Measurements from ENCODE around the gene DTX3. TPM values are rescaled to one million over a fixed set of nuclear protein-coding genes. Genes with fewer than 3 reads are reported as not detected.
A peak's percentile ranks its signal among the peaks of the same experiment; 100 is the strongest.
"Not testable (repeated sequence)": the region's sequence is repeated elsewhere in the genome, so short reads cannot be mapped to it uniquely, and the experiment has no call there.

DTX3 gene
- polyA plus RNA-seq, 1 donor from 2014 or later, result 0.91 TPM

DNA sequence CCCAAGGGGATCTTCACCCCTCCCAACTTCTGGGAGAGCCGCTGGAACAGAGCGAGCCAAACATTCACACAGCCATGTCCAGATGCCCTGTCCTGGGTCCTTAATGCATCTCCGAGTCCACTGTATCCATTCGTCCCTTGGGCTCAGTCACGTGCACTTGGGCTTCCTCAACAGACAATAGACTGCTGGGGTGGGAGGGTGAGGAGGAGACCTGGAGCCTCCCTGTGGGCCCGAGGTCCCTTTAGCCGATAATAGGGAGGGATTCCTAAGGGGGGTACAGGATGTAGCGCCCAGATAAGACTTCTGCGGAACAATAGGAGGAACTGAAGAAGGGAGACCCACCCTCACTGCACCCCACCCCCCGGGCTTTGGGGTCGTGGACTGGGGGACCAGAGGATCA, 13.3 kb downstream of the DTX3 start:
- H3K27me3 Mint-ChIP-seq, result peaks cover 52% of the 10 kb centered on the region
- H3K4me1 Mint-ChIP-seq, result peaks cover 36 to 50% (median 44%) of the 10 kb centered on the region in 3 donors
- peak overlapping the region in 1 of 3 donors; percentile 36 for H3K27ac Mint-ChIP-seq
- no peak overlapping the region for H3K4me3 Mint-ChIP-seq
- H3K9me3 Mint-ChIP-seq, result no peaks in the 10 kb centered on the region
- no peaks in the 10 kb centered on the region for H3K36me3 Mint-ChIP-seq

DNA sequence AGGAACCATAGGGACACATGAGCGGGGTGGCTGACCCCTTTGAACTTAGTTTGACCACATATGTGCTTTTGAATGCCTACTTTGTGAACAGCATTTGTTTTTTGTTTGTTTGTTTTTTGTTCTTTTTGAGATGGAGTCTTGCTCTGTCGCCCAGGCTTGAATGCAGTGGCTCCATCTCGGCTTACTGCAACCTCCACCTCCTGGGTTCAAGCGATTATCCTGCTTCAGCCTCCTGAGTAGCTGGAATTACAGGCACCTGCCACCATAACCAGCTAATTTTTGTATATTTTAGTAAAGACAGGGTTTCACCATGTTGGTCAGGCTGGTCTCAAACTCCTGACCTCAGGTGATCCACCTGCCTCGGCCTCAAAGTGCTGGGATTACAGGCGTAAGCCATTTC, 13.8 kb downstream of the DTX3 start:
- H3K4me3 Mint-ChIP-seq, H3K36me3 Mint-ChIP-seq, H3K9me3 Mint-ChIP-seq: not testable (repeated sequence)
- Mint-ChIP-seq H3K27me3 (peaks cover 55% of the 10 kb centered on the region), H3K4me1 (peaks cover 36 to 46% (median 43%) of the 10 kb centered on the region in 3 donors), H3K27ac (peak overlapping the region in 1 of 3 donors; percentile 49)

DNA sequence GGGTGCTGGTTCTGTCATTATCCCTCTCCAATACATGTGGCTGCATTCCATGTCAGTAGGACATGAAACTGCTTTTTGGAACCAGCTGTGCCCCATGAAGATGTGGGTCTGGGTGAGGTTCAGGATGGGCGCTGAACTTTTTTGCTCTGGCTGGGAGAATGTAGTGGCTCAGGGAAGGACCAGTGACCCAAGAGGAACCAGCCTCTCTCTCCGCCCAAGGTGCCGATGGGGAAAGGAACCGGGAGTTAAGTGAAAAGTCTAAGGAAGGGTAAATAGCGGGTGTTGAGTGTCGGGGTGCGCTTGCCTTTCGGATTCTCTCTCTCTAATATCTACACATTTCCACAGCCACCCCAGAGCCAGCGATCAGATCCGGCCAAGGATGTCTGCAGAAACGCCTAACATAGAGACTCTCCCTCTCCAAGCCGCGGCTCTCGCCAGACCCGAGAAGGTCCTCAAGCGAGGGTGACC, 14.4 kb downstream of the DTX3 start:
- H3K27ac Mint-ChIP-seq, result peak overlapping the region in 1 of 3 donors; percentile 49

DNA sequence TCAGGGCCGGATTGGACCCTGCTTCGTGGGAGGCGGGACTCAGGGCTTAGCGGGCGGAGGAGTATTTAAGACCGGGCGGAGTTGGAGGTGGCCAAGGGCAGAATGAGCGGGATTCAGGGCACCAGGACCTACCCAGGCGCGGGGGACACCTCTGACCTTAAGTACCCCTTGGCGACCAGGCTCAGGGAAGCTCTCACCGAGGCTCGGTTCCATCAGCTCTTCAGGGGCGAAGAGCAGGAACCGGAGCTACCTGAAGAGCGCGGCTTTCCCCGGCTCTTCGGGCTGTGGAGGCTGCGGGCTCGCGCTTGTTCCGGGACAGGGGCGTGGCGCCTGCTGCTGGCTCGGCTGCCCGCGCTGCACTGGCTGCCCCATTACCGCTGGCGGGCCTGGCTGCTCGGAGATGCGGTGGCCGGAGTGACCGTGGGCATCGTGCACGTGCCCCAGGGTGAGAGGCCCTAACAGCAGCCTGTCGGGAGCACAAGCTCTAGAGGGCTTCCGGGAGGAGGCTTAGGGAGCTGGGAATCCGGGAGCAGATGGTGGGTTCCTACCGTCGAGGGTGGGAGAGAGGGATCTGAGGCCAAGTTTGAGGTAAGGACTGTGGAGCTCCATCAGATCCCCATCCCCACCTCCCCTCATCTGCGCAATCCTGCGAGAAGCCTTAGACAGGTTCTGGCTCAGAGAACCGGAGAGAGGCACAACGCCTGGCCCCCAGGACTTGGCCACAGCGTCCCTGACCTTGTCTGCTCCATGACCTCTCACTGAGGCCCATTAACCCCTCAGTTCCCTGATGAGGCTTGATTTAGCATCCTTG, 15.0 kb downstream of the DTX3 start:
- H3K4me1 Mint-ChIP-seq, result peaks cover 32 to 36% (median 32%) of the 10 kb centered on the region in 3 donors

More for the DNA sequence above, 14.4 kb downstream of the DTX3 start:
- peaks cover 36 to 42% (median 39%) of the 10 kb centered on the region in 3 donors for H3K4me1 Mint-ChIP-seq
- H3K9me3 Mint-ChIP-seq, result no peaks in the 10 kb centered on the region
- H3K27me3 Mint-ChIP-seq, result peaks cover 59% of the 10 kb centered on the region
- H3K4me3 Mint-ChIP-seq, result peak overlapping the region; percentile 39 to 75 (median 55)
- H3K36me3 Mint-ChIP-seq, result no peaks in the 10 kb centered on the region

DNA sequence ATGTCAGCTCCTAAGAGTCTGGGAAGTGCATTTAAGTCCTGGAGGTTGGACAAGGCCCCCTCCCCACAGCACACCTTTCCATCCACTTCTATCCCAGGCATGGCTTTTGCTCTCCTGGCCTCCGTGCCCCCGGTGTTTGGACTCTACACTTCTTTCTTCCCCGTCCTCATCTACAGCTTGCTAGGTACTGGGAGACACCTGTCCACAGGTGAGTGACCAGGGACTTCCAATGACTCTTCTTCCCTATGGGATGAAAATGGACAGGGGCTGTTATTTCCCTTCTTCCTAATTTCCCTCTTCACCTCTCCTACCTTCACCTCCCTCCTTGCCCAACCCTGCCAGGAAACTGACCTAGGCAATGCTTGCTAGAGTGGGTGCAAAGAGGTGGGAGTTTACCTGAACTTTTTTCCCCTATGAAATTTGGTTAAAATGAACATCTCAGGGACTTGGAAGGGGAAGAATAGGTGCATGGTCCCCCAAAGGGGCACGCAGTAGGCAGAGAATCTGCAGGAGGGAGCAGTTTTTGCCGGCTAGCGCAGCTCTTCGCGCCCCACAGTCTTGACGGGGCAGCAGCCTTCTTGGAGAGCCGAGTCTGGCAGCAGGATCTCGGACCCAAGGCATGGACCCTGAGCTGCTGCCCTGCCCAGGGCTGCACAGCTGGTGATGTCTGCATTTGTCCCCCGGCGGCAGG, 15.8 kb downstream of the DTX3 start:
- Mint-ChIP-seq H3K27ac (peak overlapping the region in 2 of 3 donors; percentile 25 to 31), H3K4me1 (peaks cover 25 to 30% (median 25%) of the 10 kb centered on the region in 3 donors), H3K27me3 (peaks cover 70% of the 10 kb centered on the region), H3K9me3 (no peaks in the 10 kb centered on the region), H3K36me3 (no peaks in the 10 kb centered on the region), H3K4me3 (peak overlapping the region; percentile 28 to 88 (median 69))

More for the DNA sequence above, 15.0 kb downstream of the DTX3 start:
- Mint-ChIP-seq H3K4me3 (peak overlapping the region; percentile 39 to 75 (median 55)), H3K27ac (no peak overlapping the region), H3K9me3 (no peaks in the 10 kb centered on the region), H3K27me3 (peaks cover 64% of the 10 kb centered on the region), H3K36me3 (no peaks in the 10 kb centered on the region)

DNA sequence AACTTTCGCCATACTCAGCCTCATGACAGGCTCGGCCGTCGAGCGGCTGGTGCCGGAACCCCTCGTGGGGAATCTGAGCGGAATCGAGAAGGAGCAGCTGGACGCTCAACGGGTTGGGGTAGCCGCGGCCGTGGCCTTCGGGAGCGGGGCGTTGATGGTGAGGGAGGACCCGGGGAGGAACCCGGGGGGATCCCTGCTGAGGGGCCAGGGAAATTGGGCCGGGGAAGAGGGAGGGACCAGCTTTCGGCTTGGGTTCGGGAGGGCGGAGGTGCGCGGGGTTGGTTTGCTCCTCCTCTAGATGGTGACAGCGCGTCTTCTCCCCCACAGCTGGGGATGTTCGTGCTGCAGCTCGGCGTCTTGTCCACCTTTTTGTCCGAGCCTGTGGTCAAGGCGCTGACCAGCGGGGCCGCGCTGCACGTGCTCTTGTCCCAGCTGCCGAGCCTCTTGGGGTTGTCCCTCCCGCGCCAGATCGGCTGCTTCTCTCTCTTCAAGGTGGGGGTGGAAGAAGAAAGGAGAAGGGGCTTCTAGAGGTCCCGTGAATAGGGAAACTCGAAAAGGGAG, 16.4 kb downstream of the DTX3 start:
- H3K4me1 Mint-ChIP-seq, result peaks cover 21 to 25% (median 21%) of the 10 kb centered on the region in 3 donors
- peak overlapping the region; percentile 28 to 93 (median 80) for H3K4me3 Mint-ChIP-seq
- no peaks in the 10 kb centered on the region for H3K36me3 Mint-ChIP-seq
- no peaks in the 10 kb centered on the region for H3K9me3 Mint-ChIP-seq
- peak overlapping the region in 1 of 3 donors; percentile 25 for H3K27ac Mint-ChIP-seq
- H3K27me3 Mint-ChIP-seq, result peaks cover 76% of the 10 kb centered on the region

DNA sequence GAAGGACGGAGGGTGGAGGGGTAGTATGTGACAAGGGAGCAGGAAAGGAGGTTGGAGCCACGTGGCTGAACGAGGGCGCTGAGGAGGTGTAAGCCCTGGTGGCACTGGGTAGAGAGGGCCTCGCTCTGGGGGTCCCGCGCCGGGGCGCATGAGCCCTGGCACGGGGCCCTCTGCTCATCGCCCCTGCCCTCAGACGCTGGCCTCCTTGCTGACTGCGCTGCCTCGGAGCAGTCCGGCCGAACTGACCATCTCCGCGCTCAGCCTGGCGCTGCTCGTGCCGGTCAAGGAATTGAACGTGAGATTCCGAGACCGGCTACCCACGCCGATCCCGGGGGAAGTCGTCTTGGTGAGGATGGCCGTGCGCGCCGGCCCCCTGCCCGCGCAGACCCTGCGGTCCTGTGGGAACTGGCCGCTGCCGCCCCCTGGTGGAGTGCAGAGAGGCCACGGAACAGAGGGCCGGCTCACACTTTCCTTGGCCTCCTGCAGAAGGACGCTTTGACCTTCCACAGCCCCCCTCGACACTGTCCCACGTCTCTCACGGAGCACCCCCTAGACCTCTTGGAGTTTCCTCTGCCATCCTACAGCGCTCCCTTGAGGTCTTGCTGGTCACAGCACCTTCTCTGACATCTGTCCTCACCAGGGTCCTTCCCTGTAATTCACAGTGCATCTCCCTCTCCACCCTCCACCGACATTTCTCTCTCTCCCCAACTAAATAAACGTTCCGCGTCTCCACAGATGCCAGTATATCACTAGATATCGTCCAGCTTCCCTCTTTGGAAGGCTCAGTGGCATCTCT, 17.1 kb downstream of the DTX3 start:
- Mint-ChIP-seq H3K27me3 (peaks cover 79% of the 10 kb centered on the region), H3K27ac (peak overlapping the region in 1 of 3 donors; percentile 63), H3K9me3 (no peaks in the 10 kb centered on the region), H3K4me3 (peak overlapping the region; percentile 28 to 93 (median 80)), H3K4me1 (peaks cover 17 to 21% (median 21%) of the 10 kb centered on the region in 3 donors), H3K36me3 (no peaks in the 10 kb centered on the region)

DNA sequence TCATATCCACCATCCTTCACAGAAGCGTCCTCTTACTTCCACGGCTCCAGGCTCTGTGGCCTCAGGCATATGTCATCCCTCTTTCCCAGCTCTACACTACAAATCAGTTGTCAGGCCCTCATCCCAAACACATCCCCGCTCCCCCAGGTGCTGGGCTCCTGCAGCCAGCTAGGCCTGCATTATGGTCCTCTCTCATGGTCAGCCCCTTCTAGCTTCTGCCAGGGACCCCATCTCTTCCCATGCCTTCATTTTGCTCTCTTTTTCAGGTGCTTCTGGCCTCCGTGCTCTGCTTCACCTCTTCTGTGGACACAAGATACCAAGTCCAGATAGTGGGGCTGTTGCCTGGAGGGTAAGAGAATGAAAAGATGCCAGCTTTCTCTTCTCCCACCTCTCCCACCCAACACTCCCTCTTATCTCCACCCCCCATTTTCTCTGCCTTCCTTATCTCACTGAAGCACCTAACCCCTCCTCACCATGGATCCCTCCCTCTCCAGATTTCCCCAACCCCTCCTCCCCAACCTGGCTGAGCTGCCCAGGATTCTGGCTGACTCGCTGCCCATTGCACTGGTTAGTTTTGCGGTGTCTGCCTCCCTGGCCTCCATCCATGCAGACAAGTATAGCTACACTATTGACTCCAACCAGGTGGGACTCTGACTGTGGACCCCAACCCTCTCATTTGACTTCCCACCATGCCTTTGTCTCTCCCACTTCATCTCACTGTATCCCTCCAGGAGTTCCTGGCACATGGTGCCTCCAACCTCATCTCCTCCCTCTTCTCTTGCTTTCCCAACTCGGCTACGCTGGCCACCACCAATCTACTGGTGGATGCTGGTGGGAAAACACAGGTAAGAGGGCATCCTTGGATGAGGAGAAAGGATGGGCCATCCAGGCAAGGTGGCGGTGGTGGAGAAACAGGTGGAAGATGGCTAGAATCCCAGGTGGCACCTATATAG, 17.9 kb downstream of the DTX3 start:
- peaks cover 20 to 25% (median 21%) of the 10 kb centered on the region in 3 donors for H3K4me1 Mint-ChIP-seq
- peaks cover 79% of the 10 kb centered on the region for H3K27me3 Mint-ChIP-seq
- H3K4me3 Mint-ChIP-seq, result peak overlapping the region in 2 of 4 donors; percentile 88 to 93
- H3K9me3 Mint-ChIP-seq, result no peaks in the 10 kb centered on the region
- no peak overlapping the region for H3K27ac Mint-ChIP-seq
- no peaks in the 10 kb centered on the region for H3K36me3 Mint-ChIP-seq

DNA sequence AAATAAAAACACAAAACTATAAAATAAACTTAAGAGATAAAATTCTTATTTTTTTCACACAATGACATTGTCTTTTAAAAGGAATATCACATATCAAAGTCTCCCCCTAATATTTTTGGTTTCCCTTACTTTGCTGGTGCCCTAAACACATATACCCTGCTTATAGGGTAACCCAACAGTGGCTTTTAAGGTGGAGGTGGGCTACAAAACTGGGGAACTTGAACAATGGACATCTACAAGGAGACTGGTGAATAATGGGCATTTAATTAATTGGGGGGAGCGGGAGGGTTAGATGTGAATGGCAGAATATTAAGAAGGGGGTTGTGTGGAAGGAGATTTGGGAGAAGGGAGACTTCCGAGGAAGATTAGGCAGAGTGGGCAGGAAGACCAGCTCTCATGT, 18.8 kb downstream of the DTX3 start:
- Mint-ChIP-seq H3K36me3 (no peaks in the 10 kb centered on the region), H3K9me3 (no peaks in the 10 kb centered on the region), H3K27ac (peak overlapping the region in 1 of 3 donors; percentile 29), H3K4me1 (peaks cover 20 to 30% (median 21%) of the 10 kb centered on the region in 3 donors), H3K27me3 (peaks cover 82% of the 10 kb centered on the region), H3K4me3 (no peak overlapping the region)

DNA sequence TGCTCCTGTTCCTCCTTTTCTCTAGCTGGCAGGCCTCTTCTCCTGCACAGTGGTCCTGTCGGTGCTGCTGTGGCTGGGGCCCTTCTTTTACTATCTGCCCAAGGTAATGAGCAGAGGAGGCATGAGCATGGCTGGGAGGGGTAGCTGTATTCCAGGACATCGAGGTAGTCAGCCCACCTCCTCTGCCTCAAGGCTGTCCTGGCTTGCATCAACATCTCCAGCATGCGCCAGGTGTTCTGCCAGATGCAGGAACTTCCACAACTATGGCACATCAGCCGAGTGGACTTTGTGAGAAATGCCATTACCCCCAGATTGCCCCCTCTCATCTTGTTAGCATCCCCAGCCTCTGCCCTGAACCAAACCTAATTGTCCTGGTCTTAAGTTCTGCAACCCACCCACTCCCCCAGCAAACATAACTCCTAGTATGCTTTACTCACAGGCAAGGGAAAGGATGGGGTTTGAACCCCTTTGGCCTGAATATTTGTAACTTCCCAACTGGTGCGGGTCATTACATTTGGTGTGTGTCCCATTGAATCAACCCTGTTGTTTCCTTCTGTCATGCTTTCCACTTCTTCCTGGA, 19.3 kb downstream of the DTX3 start:
- no peak overlapping the region for H3K4me3 Mint-ChIP-seq
- peaks cover 85% of the 10 kb centered on the region for H3K27me3 Mint-ChIP-seq
- H3K9me3 Mint-ChIP-seq, result no peaks in the 10 kb centered on the region
- no peak overlapping the region for H3K27ac Mint-ChIP-seq
- peaks cover 18 to 28% (median 19%) of the 10 kb centered on the region in 3 donors for H3K4me1 Mint-ChIP-seq
- H3K36me3 Mint-ChIP-seq, result no peaks in the 10 kb centered on the region

DNA sequence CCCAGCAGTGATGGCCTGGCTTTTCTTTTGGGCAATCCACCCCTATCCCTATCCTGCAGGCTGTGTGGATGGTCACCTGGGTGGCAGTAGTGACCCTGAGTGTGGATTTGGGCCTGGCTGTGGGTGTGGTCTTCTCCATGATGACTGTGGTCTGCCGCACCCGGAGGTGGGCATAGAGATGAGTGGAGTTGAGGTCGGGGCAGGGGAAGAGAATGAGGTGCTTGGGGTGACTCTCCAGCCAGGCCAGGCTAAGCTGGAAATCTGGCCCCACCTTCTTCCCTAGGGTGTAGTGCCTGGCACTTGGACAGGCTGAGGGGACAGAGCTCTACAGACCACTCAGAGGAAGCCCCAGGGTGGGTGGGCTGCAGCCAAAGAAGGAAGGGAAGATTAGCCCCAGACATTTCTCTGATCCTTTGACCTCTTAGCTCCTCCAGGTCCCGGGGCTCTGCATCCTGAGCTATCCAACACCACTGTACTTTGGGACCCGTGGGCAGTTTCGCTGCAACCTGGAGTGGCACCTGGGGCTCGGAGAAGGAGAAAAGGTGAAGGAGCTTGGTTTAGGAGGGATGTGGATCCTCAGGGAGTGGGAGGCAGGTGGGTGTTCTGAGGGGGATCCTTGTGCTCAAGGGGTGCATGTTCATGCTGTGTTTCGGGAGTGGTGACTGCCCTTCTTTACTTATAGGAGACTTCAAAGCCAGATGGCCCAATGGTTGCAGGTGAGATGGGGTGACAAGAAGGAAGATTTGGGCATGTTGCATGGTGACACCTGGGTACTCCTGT, 20.0 kb downstream of the DTX3 start:
- Mint-ChIP-seq H3K4me3 (peak overlapping the region in 1 of 4 donors; percentile 14), H3K4me1 (peaks cover 15 to 25% (median 19%) of the 10 kb centered on the region in 3 donors), H3K9me3 (no peaks in the 10 kb centered on the region), H3K27me3 (peaks cover 82% of the 10 kb centered on the region), H3K27ac (no peak overlapping the region), H3K36me3 (peaks cover 1% of the 10 kb centered on the region)

DNA sequence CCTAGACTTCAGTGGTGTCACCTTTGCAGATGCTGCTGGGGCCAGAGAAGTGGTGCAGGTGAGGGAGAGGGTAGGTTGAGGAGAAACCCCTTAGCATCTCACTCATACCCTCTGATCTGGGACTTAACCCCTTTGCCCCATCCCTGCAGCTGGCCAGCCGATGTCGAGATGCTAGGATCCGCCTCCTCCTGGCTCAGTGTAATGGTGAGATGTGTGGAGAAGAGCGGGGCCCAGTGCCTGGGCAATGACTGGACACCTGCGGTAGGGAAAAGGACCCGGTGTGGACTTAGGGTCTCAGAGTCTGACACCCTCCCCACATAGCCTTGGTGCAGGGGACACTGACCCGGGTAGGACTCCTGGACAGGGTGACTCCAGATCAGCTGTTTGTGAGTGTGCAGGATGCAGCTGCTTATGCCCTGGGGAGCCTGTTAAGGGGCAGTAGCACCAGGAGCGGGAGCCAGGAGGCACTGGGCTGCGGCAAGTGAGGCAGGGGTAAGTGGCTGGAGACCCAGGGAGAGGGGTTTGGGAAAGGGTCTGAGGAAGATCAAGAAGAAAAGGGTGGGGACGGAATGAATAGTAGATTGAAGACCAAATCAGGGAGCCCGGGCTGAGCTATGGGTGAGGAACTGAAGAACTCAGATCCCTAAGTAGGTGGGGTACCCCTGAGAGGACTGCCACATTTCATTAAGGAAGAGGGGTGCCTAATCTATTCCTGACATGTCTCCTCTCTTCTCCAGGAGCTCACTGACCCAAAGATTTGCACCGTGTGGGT, 20.8 kb downstream of the DTX3 start:
- H3K27ac Mint-ChIP-seq, result peak overlapping the region in 1 of 3 donors; percentile 59
- H3K4me3 Mint-ChIP-seq, result peak overlapping the region in 1 of 4 donors; percentile 14
- peaks cover 1% of the 10 kb centered on the region for H3K36me3 Mint-ChIP-seq
- H3K27me3 Mint-ChIP-seq, result peaks cover 82% of the 10 kb centered on the region
- peaks cover 10 to 22% (median 16%) of the 10 kb centered on the region in 3 donors for H3K4me1 Mint-ChIP-seq
- no peaks in the 10 kb centered on the region for H3K9me3 Mint-ChIP-seq

All from IgD-negative memory B cell (primary cell).